Mesendoderm (in vitro differentiated cells): ENCODE measurements around the gene ARHGEF37. TPM values are rescaled to one million over a fixed set of nuclear protein-coding genes. Genes with fewer than 3 reads are reported as not detected.

Experiments used
- DNase-seq: peaks from one replicate; pipeline ENCODE4 v3.0.0; 2013
- H2AK5ac ChIP-seq: 2 replicates; pipeline ENCODE4 v1.6.1; 2013; ENCODE audit warnings: low read length, inconsistent platforms
- H2BK120ac ChIP-seq: 2 replicates; pipeline ENCODE4 v1.6.1; 2013; ENCODE audit warnings: low read depth, mild to moderate bottlenecking, low read length, moderate library complexity, mixed read lengths
- H2BK15ac ChIP-seq: replicated peaks from 2 replicates; pipeline ENCODE4 v1.6.1; 2013; ENCODE audit warnings: low read depth, mild to moderate bottlenecking, moderate library complexity
- H2BK5ac ChIP-seq: 2 replicates; pipeline ENCODE4 v1.6.1; 2013; ENCODE audit warnings: low read length, inconsistent platforms
- H3K18ac ChIP-seq: 2 replicates; pipeline ENCODE4 v1.6.1; 2013; ENCODE audit warnings: mild to moderate bottlenecking, low read length, mixed read lengths
- H3K23ac ChIP-seq: one replicate; pipeline ENCODE4 v1.6.1; 2013; ENCODE audit warnings: low read length
- H3K27ac ChIP-seq: 2 replicates; pipeline ENCODE4 v1.5.1; 2013; ENCODE audit warnings: low read depth, mild to moderate bottlenecking, inconsistent platforms, low read length, moderate library complexity
- H3K27me3 ChIP-seq: 2 replicates; pipeline ENCODE4 v1.6.1; 2013; ENCODE audit warnings: low read length, control low read depth, mild to moderate bottlenecking, inconsistent platforms; ENCODE audit not compliant: insufficient read depth, poor library complexity
- H3K36me3 ChIP-seq: 2 replicates; pipeline ENCODE4 v1.6.1; 2013; ENCODE audit warnings: low read length, inconsistent platforms; ENCODE audit not compliant: control insufficient read depth, insufficient read depth
- H3K4ac ChIP-seq: one replicate; pipeline ENCODE4 v1.6.1; 2013; ENCODE audit warnings: low read depth, mild to moderate bottlenecking, low read length, moderate library complexity
- H3K4me1 ChIP-seq: 2 replicates; pipeline ENCODE4 v1.6.1; 2013; ENCODE audit warnings: low read depth, low read length, inconsistent platforms; ENCODE audit not compliant: control insufficient read depth
- H3K4me2 ChIP-seq: 2 replicates; pipeline ENCODE4 v1.6.1; 2013; ENCODE audit warnings: low read length
- H3K4me3 ChIP-seq: 2 replicates; pipeline ENCODE4 v1.5.1; 2013; ENCODE audit warnings: mild to moderate bottlenecking, low read length
- H3K56ac ChIP-seq: one replicate; pipeline ENCODE4 v1.6.1; 2013; ENCODE audit warnings: low read length
- H3K79me1 ChIP-seq: 2 replicates; pipeline ENCODE4 v1.6.1; 2013; ENCODE audit warnings: low read length, inconsistent platforms
- H3K79me2 ChIP-seq: 2 replicates; pipeline ENCODE4 v1.6.1; 2013; ENCODE audit warnings: mild to moderate bottlenecking, low read length; ENCODE audit not compliant: control insufficient read depth, insufficient read depth
- H3K9ac ChIP-seq: 2 replicates; pipeline ENCODE4 v1.6.1; 2013; ENCODE audit warnings: low read length, inconsistent platforms
- H4K5ac ChIP-seq: one replicate; pipeline ENCODE4 v1.6.1; 2013; ENCODE audit warnings: low read length
- H4K8ac ChIP-seq: one replicate; pipeline ENCODE4 v1.6.1; 2013; ENCODE audit warnings: low read depth, mild to moderate bottlenecking, control low read depth, low read length, moderate library complexity
- WGBS: extraction: QIAGEN DNeasy Blood & Tissue Kit; methylation state at CpG from one replicate; pipeline ENCODE4 v1.1.7; 2013; ENCODE audit warnings: low lambda C conversion rate, missing lambda C conversion rate; ENCODE audit not compliant: insufficient coverage; ENCODE audit errors: extremely low coverage; 5-methylcytosine and 5-hydroxymethylcytosine counted together
- small RNA-seq: library from polyadenylated mRNA; stranded (forward); fragments of <200 nt; extraction: miRNeasy Mini kit (QIAGEN cat#:217004); gene quantifications from one replicate; pipeline ENCODE3, GENCODE V24; 2013; ENCODE audit not compliant: insufficient read depth

ARHGEF37 gene

GRCh38 chr5:149683964-149684363, 102.7 kb downstream of the ARHGEF37 start:
- H3K36me3 ChIP-seq, result no peaks in the 10 kb centered on the region
- no peaks in the 10 kb centered on the region for H3K79me1 ChIP-seq
- H3K4me1 ChIP-seq, result no peaks in the 10 kb centered on the region
- no peak overlapping the region for H3K4me2 ChIP-seq
- no peak overlapping the region for H3K4me3 ChIP-seq
- H2BK120ac ChIP-seq, result no peak overlapping the region
- H3K27me3 ChIP-seq, result no peaks in the 10 kb centered on the region
- H2BK15ac ChIP-seq, result no peak overlapping the region
- no peak for DNase-seq
- no peak overlapping the region for H3K27ac ChIP-seq
- no peak overlapping the region for H3K56ac ChIP-seq
- no peak overlapping the region for H2AK5ac ChIP-seq
- H4K8ac ChIP-seq, result no peak overlapping the region
- no peak overlapping the region for H3K18ac ChIP-seq
- no peak overlapping the region for H2BK5ac ChIP-seq
- H3K23ac ChIP-seq, result no peak overlapping the region
- no peak overlapping the region for H3K9ac ChIP-seq
- H3K79me2 ChIP-seq, result no peaks in the 10 kb centered on the region
- H3K4ac ChIP-seq, result no peak overlapping the region
- WGBS, result no CpG with 5 or more reads among the region's 6 CpGs
- H4K5ac ChIP-seq, result no peak overlapping the region

- Histone ChIP-seq H3K27me3 (no peaks in the 10 kb centered on the region), H3K4ac (no peak overlapping the region), H3K27ac (no peak overlapping the region), H3K56ac (no peak overlapping the region), H3K9ac (no peak overlapping the region), H3K36me3 (no peaks in the 10 kb centered on the region), H3K23ac (no peak overlapping the region), H2BK15ac (no peak overlapping the region), H3K79me1 (no peaks in the 10 kb centered on the region), H3K4me3 (no peak overlapping the region), H3K4me1 (no peaks in the 10 kb centered on the region), H3K79me2 (no peaks in the 10 kb centered on the region), H3K18ac (no peak overlapping the region), H4K8ac (no peak overlapping the region), H2BK120ac (no peak overlapping the region), H4K5ac (no peak overlapping the region), H2BK5ac (no peak overlapping the region), H2AK5ac (no peak overlapping the region), H3K4me2 (no peak overlapping the region)
- WGBS, result no CpG with 5 or more reads among the region's 4 CpGs
- DNase-seq, result no peak
Measured at GRCh38 chr5:149684371-149684770, 103.1 kb downstream of the ARHGEF37 start.

Small RNA genes within 50 kb of the gene (small RNA-seq; reads per million reads assigned to genes)
- gene RNU6-588P, result not detected
